Measurements from ENCODE around the gene PTGES2.

Gene PTGES2

GRCh38 chr9:128162215-128163026, 34.9 kb upstream of the PTGES2 start:
- H3K4me3 ChIP-seq (ENCODE audit: low read depth, low read length), result no peak overlapping the region
- H3K9me3 ChIP-seq, result no peaks in the 10 kb centered on the region
- H3K36me3 ChIP-seq, result peaks cover 44% of the 10 kb centered on the region
- no peaks in the 10 kb centered on the region for H3K27me3 ChIP-seq
- no peak for TF ChIP-seq CTCF (IDR thresholded peaks at IDR 0.05; ENCODE audit: low read depth, low read length)
- H3K4me1 ChIP-seq, result peaks cover 5% of the 10 kb centered on the region
- DNase-seq, result no peak

- Histone ChIP-seq H3K9me3 (no peaks in the 10 kb centered on the region), H3K4me1 (peaks cover 5% of the 10 kb centered on the region), H3K4me3 (ENCODE audit: low read depth, low read length) (peak overlapping the region; percentile 89; the same call in 1 of the 2 replicates), H3K27me3 (no peaks in the 10 kb centered on the region), H3K36me3 (peaks cover 33% of the 10 kb centered on the region)
- DNase-seq, result no peak
- no peak for TF ChIP-seq CTCF (IDR thresholded peaks at IDR 0.05; ENCODE audit: low read depth, low read length)
Observed at GRCh38 chr9:128161215-128161902, 33.8 kb upstream of the PTGES2 start.

- Histone ChIP-seq H3K9me3 (no peaks in the 10 kb centered on the region), H3K27me3 (no peaks in the 10 kb centered on the region), H3K4me3 (ENCODE audit: low read depth, low read length) (peak overlapping the region; percentile 89), H3K4me1 (peaks cover 5% of the 10 kb centered on the region), H3K36me3 (peaks cover 28% of the 10 kb centered on the region)
- DNase-seq, result no peak
- TF ChIP-seq CTCF (IDR thresholded peaks at IDR 0.05; ENCODE audit: low read depth, low read length), result no peak
Observed at GRCh38 chr9:128160603-128160987, 33.1 kb upstream of the PTGES2 start.

- H3K36me3 ChIP-seq, result peaks cover 27% of the 10 kb centered on the region
- H3K4me1 ChIP-seq, result peaks cover 5% of the 10 kb centered on the region
- H3K4me3 ChIP-seq (ENCODE audit: low read depth, low read length), result peak within 1 kb of the TSS; percentile 89
- H3K9me3 ChIP-seq, result no peaks in the 10 kb centered on the region
- peak; percentile 99 for DNase-seq
- H3K27me3 ChIP-seq, result no peaks in the 10 kb centered on the region
- no peak for TF ChIP-seq CTCF (IDR thresholded peaks at IDR 0.05; ENCODE audit: low read depth, low read length)
Observed at GRCh38 chr9:128159784-128160602, 32.5 kb upstream of the PTGES2 start, which contains the start of gene BBLN. Gene BBLN, plus strand, starts transcription at chr9:128160265. Its CDS starts 143 bp downstream, at chr9:128160408.

GRCh38 chr9:128159522-128159783, 31.9 kb upstream of the PTGES2 start:
- TF ChIP-seq CTCF (IDR thresholded peaks at IDR 0.05; ENCODE audit: low read depth, low read length), result no peak
- peaks cover 22% of the 10 kb centered on the region for H3K36me3 ChIP-seq
- no peaks in the 10 kb centered on the region for H3K27me3 ChIP-seq
- H3K9me3 ChIP-seq, result no peaks in the 10 kb centered on the region
- DNase-seq, result no peak
- H3K4me1 ChIP-seq, result peaks cover 5% of the 10 kb centered on the region
- H3K4me3 ChIP-seq (ENCODE audit: low read depth, low read length), result peak overlapping the region; percentile 60

Data from BE2C (cell line).